Measurements from ENCODE around the gene XPO1. TPM values are rescaled to one million over a fixed set of nuclear protein-coding genes. Genes with fewer than 3 reads are reported as not detected.
A peak's percentile ranks its signal among the peaks of the same experiment; 100 is the strongest.
"Not testable (repeated sequence)": the region's sequence is repeated elsewhere in the genome, so short reads cannot be mapped to it uniquely, and the experiment has no call there.

The XPO1 gene, protein sequence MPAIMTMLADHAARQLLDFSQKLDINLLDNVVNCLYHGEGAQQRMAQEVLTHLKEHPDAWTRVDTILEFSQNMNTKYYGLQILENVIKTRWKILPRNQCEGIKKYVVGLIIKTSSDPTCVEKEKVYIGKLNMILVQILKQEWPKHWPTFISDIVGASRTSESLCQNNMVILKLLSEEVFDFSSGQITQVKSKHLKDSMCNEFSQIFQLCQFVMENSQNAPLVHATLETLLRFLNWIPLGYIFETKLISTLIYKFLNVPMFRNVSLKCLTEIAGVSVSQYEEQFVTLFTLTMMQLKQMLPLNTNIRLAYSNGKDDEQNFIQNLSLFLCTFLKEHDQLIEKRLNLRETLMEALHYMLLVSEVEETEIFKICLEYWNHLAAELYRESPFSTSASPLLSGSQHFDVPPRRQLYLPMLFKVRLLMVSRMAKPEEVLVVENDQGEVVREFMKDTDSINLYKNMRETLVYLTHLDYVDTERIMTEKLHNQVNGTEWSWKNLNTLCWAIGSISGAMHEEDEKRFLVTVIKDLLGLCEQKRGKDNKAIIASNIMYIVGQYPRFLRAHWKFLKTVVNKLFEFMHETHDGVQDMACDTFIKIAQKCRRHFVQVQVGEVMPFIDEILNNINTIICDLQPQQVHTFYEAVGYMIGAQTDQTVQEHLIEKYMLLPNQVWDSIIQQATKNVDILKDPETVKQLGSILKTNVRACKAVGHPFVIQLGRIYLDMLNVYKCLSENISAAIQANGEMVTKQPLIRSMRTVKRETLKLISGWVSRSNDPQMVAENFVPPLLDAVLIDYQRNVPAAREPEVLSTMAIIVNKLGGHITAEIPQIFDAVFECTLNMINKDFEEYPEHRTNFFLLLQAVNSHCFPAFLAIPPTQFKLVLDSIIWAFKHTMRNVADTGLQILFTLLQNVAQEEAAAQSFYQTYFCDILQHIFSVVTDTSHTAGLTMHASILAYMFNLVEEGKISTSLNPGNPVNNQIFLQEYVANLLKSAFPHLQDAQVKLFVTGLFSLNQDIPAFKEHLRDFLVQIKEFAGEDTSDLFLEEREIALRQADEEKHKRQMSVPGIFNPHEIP (N-terminal part only)
- 137 and 161 TPM in 2 replicates for total RNA-seq
- 43.9 TPM for polyA plus RNA-seq (2012)

DNA sequence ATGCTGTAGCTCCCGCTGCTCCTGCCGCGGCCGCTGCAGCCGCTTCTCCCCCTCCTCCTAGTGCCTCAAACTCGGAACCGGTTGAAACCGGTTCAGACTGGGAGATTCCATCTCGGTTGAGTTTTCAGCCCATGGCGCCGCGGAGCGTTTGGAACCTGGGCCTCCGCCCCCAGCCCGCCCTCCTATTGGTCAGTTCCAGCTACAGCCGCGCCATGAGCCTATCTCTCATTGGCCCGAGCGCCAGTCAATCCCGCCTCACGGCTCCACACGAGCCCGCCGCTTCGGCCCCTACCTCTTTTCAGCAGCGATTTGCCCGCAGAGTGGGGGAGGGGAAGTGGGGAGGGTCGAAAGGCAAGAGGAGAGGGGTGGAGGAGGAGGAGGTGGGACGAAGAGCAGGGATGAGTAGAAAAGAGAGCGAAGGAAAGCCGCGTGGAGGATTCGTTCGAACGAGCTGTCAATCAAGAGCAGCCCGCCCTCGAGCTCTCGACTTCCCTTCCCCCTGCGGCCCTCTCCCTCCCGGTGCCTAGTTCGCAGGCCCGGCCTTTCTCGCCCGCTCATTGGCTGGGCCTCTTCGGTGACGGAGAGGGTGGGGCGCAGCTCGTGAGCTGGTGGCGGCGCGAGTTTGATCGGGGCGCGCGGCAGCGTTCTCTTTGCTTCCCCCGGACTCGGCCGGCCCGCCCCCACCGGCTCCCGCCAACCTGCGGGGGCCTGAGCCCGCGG is at the start of gene XPO1:
Gene XPO1 (minus strand): TSS at position 157 of the 720 bp plus-strand sequence. CDS start 4,459 bp downstream, outside the sequence.
- DNase-seq (ENCODE audit: low read depth) = peak; percentile 100

DNA sequence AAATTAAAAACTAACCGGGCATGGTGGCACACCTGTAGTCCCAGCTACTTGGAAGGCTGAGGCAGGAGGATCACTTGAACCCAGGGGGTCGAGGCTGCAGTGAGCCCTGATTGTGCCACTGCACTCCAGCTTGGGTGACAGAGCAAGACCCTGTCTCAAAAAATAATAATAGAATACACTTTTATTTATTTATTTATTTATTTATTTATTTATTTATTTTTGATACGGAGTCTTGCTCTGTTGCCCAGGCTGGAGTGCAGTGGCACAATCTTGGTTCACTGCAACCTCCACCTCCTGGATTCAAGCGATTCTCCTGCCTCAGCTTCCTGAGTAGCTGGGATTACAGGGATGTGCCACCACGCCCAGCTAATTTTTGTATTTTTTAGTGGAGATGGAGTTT is 48.8 kb upstream of the XPO1 start:
- DNase-seq (ENCODE audit: low read depth) = not testable (repeated sequence)

DNA sequence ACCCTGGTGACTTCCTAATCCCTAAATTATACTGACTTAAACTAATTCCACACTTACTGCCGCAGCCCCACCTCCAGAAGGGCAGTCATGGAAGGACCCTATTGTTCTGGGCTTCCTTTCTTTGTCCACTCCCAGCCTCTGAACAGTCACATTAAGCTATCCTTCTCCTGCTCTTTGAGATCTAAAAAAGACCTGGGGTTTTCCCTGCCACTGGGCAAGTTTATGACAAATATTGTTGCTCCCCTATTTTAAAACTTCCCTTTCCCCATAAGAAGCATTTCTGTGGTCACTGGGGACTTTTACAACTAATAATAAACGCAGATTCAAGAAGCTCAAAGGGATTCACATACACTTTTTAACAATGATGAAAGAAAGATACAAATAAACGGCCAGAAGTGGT is 47.2 kb upstream of the XPO1 start:
- DNase-seq (ENCODE audit: low read depth) = no peak

DNA sequence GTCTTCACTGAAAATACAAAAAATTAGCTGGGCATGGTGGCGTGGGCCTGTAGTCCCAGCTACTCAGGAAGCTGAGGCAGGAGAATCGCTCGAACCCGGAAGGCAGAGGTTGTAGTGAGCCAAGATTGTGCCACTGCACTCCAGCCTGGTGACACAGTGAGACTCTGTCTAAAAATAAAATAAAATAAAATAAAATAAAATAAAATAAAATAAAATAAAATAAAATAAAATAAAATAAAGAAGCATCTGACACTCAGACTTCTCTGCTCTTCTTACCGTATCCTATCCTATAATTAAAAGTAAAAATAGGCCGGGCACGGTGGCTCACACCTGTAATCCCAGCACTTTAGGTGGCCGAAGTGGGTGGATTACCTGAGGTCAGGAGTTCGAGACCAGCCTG is 46.2 kb upstream of the XPO1 start:
- DNase-seq (ENCODE audit: low read depth) = not testable (repeated sequence)

DNA sequence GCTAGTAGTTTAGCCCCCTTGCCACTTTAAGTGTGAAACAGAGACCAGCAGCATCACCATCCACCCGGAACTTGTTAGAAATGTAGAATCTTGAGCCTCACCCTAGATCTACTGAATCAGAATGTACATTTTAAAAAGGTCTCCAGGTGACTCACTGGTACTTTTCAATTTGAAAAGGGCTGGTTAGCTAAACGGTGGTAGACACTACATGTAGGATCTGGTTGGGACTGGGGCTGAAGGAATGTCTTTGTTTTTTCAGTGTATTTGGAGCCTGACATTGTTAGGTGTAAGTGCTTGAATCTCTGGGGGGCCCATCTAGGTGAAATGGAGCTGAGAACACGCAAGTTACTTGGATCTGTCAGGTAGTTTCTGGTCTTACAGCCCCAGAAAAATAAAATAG is 44.0 kb upstream of the XPO1 start:
- DNase-seq (ENCODE audit: low read depth) = no peak

DNA sequence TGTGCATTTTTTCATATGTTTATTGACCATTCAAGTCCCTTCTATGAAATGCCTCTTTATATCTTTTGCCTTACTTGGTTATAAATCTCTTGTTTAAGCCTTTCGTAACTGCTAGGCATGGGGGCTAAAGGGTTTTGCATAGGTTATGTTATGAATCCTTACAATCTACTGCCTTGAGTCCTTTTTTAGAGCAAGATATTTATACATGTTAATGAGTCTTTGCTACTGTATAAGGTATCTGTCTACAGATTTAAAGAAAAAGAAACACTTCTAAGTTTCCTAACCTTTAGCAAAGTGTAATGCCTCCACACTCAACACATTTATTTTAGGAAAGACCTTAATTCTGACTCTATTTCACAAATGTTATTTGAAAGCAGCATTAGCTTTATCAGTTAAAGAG is 43.6 kb upstream of the XPO1 start:
- no peak for DNase-seq (ENCODE audit: low read depth)

DNA sequence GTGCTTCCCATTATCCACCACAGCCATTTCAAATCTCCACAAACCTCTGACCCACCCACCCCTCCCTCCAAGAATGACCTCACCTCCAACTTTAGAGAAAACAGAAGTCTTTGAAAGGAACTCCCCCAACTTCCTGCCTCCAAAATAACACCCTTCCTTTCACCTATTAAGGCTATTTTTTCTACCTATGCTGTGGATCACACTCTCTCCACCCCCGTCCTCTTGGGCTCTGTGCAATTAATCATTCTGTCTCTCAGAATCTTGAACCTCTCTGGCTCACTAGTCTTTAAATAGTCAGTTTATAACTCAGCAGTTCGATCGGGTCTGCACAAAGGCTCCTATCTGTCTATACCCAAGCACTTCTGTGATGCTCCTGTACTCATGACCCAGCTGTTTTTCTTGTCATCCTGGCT is 37.3 kb upstream of the XPO1 start:
- no peak for DNase-seq (ENCODE audit: low read depth)

DNA sequence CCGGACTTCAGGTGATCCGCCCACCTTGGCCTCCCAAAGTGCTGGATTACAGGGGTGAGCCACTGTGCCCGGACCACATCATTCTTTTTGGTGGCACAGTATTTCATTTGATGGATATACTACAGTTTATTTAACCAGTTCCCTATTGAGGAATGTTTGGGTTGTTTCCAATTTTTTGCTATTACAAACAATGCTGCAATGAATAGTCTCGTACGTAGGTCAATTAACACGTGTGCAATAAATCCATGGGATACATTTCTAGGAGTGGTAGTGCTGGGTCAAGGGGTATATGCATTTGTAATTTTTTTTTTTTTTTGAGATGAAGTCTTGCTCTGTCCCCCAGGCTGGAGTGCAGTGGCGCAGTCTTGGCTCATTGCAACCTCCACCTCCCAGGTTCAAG is 28.4 kb upstream of the XPO1 start:
- DNase-seq (ENCODE audit: low read depth) = no peak

DNA sequence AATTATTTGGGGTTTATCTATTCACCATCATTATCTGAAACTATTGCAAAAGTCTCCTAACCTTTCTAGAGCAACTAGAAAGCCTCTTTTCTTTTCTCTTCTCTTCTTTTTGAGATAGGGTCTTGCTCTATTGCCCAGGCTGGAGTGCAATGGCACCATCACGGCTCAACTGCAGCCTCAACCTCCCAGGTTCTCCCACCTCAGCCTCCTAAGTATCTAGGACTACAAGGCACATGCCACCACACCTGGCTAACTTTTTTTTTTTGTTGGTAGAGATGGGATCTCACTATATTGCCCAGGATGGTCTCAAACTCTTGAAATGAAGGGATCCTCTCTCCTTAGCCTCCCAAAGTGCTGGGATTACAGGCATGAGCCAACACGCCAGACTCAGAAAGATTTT is 24.5 kb upstream of the XPO1 start:
- no peak for DNase-seq (ENCODE audit: low read depth)

DNA sequence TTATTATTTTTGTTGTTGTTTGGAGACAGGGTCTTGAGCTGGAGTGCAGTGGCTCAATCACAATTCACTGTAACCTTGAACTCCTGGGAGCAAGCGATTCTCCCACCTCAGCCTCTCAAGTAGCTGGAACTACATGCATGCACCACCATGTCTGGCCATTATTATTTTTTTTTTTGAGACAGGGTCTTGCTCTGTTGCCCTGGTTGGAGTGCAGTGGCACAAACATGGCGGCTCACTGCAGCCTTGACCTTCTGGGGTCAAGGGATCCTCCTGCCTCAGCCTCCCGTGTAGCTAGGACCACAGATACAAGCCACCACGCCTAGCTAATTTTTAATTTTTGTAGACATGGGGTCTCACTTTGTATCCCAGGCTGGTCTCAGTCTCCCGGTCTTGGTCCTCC is 20.0 kb upstream of the XPO1 start:
- DNase-seq (ENCODE audit: low read depth) = no peak

DNA sequence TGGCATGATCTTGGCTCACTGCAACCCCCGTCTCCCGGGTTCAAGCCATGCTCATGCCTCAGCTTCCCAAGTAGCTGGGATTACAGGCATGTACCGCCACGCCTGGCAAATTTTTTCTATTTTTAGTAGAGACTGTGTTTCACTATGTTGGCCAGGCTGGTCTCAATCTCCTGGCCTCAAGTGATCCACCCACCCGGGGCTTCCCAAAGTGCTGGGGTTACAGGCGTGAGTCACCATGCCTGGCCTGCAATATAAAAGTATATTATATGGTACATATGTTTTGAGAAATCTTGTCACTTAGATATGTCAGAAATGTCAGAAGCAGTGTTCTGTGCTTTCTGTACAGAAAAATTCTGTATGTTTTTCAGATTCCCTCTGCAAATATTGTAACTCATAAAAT is 19.2 kb upstream of the XPO1 start:
- DNase-seq (ENCODE audit: low read depth) = peak; percentile 29

DNA sequence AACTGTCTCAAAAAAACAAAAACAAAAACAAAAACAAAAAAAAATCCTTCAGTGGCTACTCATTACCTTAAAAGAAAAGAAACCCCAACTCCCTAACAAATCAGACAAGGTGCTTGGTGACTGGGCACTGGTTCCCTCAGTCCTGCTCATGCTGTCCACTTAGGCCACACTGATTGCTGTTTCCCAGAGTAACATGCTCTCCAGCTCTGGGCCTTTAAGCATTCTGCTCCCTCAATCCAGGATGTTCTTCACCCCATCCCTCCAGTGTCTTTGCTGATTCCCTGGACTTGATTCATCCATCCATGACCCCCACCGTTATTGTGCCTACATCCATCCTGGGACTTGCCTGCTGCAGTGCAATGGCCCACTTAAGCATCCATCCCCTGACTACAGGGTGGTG is 16.4 kb upstream of the XPO1 start:
- no peak for DNase-seq (ENCODE audit: low read depth)

DNA sequence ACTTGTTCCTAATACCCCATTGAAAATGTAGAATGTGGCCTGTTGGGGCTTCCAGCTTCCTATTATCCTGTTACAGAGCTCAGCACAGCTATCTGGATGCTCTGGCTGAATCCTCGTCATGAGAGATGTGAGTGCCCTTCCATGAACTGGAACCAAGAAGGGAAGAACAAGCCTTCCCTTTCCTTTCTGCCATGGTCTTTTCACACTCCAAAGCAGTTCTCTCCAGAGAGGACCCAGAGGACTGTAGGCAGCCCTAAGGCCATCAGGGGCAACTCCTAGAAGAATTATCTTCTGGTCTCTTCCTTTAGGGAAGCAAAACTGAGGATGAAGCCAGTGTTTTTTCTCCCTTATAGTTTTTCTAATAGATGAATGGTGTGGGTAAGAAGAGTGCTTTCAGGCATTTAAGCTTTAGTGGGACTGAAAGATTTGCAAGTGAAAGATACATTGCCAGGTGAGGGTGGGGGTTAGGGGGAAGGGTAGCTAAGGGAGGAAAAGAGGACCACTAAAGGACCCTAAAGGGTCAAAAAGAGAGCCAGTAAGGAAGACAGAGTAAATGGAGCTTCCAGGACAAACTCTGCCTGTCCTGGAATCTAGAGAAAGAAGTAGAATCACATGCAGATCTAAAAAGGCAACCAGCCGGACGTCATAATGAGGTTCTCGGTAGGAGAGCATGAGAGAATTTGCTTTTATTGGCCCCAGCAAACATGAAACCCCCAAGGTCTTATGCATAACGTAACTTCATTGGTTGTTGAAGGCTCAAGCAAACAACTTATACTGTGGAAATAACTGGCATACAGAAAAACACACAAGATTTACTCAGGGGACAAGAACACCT is 12.4 kb upstream of the XPO1 start:
- DNase-seq (ENCODE audit: low read depth) = no peak

DNA sequence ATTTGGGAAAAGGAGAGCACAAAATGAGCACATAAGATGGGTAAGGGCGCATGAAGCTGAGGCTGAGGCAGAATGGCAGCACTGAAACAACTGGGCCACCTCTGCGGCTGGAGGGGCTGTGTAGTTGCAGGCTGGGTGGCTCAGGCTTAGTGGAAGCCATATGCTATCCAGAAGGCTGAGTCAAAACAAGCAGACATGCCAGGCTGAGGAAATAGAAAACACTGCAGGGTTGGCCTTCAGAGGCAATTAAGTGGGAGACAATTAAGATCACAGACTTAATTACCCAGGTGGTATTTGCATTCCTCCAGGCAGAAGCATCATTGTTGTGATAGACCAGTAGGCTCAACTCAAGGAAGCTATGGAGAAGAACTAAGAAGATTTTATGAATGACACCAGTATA is 11.4 kb upstream of the XPO1 start:
- DNase-seq (ENCODE audit: low read depth) = no peak

DNA sequence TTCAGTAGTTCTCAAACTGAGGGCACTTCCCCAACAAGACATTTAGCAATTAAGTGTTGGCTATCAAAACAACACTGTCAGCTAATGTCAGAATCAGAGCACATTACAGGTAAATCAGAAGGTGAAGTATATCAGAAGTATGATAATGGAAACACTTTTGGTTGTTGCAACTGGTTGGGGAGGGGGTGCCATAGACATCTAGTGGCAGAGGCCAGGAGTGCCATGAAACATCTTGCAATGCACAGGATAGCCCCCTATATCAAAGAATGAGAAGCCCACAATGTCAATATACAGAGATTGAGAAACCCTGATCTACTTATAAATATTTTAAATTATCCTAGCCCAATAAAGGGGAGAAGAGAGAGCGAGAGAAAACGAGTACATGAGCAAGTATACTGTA is 4.9 kb upstream of the XPO1 start:
- DNase-seq (ENCODE audit: low read depth) = no peak

DNA sequence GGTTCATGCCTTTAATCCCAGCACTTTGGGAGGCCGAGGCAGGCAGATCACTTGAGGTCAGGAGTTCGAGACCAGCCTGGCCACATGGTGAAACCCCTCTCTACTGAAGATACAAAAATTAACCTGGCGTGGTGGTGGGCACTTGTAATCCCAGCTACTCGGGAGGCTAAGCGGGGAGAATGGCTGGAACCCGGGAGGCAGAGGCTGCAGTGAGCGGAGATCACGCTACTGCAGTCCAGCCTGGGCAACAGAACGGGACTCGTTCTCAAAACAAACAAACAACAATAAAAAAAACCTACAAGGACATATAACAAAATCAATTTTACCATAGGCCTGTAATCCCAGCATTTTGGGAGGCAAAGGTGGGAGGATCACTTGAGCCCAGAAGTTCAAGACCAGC is 2.0 kb upstream of the XPO1 start:
- DNase-seq (ENCODE audit: low read depth) = not testable (repeated sequence)

DNA sequence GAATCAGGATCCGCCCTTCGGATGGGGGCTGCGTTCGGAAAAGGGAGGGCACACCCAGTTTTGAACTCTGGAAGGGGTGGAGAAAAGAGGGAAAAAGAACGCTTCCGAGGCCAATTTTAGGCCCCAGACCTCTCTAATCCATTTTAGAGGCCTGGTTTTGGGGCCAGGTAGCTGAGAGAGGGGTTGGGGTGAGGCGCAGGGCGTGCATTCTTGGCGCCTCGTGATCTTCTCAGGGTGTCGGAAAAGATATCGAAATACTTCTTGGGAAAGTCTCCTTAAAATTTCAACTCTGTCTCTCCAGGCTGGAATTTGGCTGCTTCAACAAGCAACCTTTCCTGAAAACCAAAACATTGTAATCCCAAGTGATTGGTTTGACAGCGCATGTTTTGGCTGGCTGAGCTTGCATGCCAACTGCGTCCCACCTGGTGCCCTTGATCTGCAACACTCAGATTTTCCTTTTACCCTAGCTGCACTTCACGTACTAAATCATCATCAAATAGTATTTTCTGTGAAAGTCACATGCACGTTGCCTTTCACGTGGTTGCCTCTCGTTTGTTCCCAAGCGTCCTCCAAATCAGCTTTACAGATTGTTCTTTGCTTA is 864 bp upstream of the XPO1 start:
- DNase-seq (ENCODE audit: low read depth) = peak; percentile 46

DNA sequence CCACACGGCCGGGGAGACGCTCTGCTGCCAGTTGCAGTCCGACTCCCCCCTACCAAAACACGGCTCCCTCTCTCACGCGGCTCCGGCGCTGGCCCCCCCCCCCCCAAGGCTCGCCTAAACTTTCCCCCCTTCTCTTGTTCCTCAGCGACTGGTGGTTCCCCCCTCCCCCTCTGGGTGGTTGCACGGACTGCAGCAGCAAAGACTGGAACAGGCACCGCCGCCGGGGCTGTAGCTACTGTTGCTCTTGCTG is 281 bp downstream of the XPO1 start:
- DNase-seq (ENCODE audit: low read depth) = no peak

DNA sequence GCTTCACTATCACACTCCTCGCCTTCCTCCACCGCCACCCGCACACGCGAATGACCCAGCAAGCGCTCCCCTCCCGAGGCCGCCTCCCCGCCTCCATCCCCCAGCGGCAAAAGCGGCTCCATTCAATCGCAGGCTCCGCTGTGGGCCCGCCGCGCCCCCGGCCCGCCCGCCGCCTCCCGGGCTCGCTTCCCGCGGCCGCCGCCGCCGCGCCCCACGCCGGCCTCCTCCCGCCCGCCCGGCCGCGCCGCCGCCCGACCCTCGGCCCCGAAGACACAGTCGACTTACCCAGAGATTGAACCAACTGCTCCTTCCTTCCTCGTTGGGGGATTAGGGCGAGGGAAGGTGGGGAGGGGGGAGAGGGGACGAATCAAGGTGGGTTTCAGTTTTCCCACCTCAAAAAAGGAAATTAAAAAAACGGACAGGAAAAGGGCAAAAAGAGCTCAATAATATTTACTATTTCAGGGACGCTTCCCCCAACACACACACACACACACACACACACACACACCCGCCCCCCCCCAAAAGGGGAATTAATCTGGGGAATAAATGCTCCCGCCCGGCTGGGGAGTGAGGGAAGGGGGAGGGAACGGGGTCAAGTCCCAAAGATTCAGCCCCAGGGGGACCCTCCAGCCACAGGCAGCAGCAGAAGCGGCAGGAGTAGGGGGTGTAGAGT is 743 bp downstream of the XPO1 start:
- peak; percentile 41 for DNase-seq (ENCODE audit: low read depth)
